Measurements from ENCODE around the gene KEL.

KEL gene

DNA sequence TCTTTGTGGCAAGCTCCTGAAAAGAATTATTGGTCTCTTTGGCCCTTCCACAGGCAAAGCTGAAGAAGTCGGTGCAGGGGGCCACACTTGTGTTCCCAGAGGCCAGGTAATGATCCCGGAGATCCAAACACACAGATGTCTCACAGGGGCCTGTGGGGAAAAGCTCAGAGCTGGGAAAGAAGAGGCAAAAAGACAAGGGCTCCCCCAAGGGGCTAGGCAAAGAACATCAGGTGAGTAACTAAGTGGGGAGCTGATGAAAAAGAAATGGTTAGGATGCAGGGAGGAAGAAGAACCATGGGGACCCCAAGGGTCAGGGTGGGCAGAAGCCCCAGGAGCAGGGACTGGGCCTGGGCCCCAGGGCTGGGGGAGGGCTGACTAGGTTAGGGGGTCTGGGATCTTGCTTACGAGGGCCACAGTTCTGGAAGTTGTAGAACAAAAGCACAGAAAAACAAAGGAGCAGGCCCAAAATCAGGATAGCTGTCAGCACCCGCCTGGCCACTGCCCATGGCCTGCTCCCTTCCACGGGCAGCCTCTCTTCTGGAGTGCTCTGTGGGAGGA, 1.1 kb downstream of the KEL start:
- no peak for DNase-seq

DNA sequence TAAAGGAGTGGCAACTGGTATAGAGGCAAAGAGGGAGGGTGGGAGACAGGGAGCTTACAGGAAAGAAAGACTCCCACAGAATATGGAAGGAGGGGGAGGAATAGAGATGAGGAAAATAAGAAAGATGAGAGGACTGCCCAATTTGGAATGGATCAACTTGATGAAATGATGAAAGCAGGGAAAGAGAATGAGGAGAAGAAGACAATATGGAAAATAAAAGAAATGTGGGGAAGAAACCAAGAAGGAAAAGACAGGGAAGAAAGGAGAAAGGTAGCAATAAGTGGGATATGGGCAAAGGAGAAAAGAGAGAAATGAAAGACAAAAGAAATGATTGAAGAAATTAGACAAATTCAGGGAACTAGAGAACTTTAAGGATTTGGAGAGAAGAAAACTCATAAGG, 3.0 kb downstream of the KEL start:
- no peak for DNase-seq

DNA sequence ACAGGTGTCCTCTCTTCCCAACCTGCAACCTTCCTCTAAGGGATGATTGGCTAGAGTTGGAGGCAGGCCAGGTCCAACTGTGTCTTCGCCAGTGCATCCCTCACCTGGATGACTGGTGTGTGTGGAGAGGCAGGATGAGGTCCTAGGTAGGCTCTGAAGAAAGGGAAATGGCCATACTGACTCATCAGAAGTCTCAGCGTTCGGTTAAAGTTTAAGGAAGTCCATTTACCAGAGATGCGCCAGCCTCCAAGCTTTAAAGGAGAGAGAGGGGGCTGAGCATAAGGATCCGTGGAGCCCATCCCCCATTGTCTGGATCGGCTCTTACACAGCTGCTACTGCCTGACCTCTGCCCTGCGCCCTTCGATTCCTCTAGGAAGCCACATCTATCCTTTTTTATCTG, 4.4 kb downstream of the KEL start:
- no peak for DNase-seq

DNA sequence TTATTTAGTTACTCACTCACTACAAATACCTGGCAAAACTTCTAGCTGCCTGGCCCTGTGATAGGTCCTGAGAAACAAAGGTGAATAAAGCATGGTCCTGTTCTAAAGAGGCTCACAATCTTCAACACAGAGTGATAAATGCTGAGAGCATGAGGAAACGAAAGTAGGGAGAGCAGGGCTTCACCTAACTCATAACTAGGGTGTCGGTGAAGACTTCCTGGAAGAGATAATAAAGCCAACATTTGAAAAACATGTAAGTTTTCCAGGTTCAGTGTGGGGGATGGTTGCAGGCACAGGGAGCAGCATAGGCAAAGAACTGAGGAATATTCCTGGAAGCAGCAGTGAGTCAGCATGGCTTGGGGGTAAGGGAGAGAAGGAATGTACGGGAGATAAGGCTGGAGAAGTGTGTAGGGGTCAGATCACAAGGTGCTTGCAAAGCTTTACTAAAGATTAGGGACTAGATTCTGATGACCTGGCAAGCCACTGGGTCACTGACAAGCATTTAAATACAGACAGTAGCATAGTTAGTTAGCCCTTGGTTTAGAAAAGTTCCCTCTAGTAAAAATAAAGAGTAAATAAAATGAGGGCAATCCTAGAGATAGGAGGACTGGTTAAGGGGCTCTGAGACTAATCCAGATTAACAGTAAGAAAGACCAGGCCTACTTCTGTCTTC, 5.1 kb downstream of the KEL start:
- DNase-seq = no peak

DNA sequence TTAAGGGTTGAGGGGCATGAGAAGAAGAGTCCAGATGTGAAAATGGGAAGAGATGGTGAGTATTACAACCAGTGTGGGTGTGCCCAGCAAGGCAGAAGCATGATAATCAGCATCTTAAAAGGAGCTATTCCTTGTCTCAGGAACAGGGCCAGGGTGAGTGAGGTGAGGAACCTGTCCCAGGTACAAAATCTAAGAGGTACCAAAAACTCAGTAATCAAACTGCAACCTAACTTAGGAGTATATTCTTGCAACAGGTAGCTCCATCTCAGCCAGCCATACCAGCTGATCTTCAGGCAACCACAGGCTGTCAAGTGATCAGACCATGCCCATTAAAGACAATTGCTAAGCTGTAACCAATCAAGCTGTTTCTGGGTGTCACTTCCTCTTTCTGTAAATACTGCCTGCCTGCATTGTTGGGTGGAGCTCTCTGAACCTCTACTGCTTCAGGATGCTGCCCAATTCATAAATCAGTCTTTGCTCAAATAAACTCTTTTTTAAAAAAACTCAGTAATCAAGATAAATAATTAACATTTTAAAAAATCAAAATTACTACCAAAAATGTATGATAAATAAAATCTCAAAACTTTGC, 7.4 kb downstream of the KEL start:
- no peak for DNase-seq

DNA sequence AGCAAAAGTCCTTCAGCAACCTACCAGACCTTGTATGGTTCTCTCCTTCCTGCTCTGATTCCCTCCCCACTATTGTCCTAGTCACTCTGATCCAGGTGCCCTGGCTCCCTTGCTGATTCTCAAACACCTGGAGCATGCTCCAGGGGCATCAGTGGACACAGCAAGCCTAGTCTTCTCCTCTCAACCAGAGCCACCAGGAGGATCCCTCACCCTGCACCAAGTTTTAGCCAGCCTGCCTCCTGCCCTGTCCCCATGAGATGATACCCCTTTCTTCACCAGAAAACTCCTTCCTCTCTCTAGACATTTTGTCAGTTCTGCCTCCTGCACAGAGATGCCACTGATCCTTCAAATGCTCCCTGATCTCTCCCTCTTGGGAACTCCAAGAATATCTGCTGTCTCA, 11.9 kb downstream of the KEL start:
- DNase-seq = no peak

DNA sequence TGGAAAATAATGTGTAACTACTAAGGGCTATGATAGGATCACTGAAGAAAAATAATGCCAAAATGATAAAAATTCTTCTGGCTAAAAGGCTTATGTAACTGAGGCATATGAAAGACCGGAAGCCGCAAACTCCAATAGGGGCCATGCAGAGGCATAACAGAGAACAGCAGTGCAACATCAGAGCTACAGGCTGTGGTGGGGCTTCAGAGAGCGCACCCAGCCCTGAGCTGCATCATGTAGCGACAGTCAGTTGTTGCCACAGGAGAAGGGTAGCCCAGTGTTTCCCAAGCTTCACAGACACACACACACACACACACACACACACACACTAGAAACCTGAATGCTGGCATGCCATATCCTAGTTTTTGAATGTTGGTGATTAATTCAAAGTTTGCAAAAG, 13.6 kb downstream of the KEL start:
- no peak for DNase-seq

DNA sequence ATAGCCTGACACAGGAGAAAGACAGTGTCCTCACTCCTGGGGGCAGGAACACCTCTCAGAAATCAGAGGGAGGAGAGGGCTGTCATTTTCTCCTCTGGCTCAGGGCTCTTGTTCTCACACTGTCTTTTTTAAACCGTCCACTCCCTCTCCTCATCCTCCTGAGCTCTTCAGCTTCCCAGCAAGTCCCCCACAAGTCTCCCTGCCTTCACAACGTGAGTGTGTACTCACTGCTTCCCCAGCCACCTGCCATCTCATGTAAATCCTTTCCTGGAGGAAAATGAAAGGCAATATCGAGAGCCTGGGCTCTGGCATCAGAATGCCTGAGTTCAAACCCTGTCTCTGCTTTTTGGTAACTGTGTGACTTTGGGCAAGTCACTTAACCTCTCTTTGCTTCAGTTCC, 17.2 kb downstream of the KEL start:
- no peak for DNase-seq

DNA sequence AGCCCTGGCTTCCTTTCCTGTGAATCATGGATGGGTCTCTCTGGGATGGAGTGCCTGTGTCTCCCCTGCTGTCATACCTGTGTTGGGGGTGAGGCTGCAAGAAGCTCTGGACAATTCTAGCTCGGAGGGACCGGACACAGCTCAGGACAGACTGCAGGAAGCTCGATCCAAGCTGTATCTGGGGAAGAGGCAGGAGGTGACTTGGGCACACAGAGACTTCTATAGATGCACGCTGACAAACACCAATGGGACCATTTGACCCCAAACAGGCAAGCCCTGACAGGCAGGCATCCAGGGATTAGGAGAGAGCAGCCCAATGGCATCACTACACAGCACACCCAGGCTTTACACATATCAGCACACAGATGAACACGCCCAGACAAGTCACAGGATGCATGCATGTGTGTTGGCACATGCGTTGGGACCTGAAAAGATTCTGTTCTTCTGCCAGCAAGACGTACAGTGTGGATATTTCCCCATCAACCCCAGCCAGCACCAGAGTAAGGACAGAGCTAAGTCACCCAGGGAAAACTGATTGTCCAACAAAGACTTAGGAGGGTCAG, 18.4 kb downstream of the KEL start:
- DNase-seq = no peak

DNA sequence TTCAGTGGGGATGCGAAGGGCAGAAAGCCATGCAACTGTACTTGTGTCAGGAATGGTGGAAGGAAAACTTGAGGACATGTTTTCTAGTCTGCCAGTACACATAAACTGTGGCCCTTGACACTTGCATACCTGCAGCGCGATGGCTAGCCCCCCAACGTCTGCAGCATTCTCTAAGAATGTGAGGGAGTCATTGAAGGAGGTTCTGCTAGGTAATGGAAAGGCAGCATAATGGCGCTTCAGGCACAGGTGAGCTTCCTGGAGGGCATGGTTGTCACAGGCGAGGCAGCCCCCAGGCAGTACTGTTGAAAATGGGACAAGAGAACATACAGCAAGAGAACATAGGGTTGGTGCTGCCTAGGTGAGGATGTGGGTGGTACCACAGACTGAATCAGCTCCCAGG, 19.4 kb downstream of the KEL start:
- DNase-seq = no peak

DNA sequence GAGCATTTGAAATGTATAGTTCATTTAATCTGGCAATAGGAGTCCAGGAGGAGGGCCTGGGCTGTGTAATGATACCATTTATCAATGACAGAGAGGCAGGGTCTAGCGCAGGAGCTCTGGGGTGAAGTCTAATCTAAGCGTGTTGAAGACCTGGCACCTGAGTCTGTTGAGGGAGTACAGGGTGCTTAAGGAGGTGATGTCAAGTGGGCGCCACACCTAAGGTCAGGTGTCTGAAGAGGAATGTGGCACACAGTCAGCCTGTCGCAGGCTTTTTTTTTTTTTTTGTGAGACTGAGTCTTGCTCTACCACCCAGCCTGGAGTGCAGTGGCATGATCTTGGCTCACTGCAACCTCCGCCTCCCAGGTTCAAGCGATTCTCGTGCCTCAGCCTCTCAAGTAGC, 20.6 kb downstream of the KEL start:
- no peak for DNase-seq

DNA sequence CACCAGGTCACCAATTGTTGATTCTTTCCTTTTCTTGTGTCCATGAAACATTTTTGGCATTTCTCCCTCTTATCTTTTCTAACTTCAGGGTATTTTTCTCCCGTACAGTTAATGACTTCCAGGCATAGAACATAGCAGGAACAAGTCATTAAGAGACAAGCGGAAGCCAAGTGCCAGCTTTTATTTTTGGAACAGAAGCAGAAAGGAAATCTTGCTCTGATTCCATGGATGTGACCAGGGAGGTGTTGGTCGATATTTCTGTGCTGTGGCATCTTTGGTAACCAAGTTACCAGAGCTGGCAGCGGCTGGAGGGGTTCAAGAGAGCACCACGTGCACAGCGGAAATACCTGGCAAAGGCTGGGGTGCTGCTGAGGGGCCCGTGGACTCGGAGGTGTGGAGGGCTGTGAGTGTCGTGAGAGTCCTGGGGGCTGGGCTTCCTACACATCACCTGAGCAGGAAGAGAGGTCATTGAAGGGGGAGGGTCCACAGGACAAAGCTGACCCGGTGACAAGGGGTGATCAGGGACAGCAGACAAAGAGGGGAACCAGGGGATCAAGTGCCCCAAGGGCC, 21.1 kb downstream of the KEL start:
- DNase-seq = no peak

DNA sequence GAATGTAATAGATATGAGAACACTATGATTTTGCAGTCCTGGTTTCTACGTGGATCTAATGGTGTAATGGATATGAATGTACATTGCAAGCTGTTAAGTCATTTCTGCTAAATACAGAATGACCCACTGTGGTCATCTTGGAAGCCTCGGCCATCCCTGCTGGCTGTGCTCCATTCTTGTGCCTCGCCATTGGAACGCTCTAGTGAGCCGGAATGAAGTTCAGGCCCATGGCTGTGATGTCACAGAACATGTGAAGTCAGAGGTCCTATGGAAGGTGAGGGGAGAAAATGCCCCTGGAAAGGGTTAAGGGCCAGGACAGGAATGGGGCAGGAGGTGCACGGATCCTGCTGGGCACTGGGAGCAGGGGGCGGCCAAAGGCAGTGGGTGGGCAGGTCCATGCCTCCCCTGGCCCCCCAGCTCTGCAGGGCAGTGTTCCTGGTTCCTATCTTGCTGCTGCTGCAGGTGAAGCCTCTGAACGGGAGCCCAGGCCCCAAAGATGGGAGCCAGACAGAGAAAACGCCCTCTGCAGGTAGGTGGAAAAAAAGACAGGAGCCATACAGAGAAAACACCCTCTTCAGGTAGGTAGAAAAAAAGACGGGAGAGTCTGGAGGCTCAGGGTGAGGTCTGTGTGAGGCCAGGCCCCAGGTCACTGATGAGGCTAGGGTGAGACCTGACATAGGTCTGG, 22.8 kb downstream of the KEL start, which contains the start of gene LLCFC1:
LLCFC1 (plus strand) TSS at position 259 of the 685 bp plus-strand sequence; CDS start at position 397, 138 bp downstream.
- DNase-seq = no peak

DNA sequence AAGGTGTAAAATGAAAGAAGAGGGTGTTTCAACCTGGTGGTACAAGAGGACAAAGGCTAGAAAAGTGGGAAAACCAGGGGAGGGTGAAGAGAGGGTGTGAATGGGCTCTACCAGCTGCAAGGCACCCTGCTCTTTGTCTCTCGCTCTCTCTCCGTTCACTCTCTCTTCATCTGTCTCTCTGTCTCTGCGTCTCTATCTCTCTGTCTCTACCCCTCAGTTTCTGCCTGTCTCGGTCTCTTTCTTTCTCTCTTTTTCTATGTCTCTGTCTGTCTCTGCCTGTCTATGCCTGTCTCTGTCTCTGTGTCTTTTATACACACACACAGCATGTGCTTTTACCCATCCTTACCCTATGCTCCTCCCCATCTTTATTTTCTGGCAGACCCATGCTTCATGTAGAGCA, 23.6 kb downstream of the KEL start:
- DNase-seq = no peak

DNA sequence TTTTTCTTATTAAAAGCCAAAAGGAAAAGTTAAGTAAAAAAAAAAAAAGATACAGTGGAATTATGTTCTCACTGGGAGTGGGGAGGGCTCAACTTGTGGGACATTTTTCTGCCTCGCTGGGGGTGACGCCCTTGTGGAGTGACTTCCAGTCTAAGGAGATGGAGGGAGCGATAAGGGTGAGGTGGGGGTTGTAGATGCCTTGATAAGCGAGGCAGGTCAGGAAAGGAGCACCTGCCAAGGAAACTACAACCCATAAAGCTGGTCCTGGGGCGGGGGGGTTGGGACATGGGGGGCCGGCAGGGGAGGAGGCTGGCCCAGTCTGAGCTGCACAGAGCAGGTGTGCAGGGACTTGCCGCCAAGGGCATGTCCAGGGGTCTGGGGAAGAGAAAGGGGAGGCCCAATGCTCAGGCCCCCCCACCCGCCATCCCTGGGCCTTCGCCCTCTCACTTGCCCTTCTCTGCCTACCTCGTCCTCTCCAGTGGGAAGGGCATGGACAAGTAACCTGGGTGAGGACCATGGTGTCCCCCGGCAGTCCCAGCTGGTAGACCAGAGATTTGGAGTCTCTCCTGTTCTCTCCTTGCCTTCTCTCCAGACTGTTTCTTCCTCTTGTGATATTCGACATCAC, 26.1 kb downstream of the KEL start:
- no peak for DNase-seq

DNA sequence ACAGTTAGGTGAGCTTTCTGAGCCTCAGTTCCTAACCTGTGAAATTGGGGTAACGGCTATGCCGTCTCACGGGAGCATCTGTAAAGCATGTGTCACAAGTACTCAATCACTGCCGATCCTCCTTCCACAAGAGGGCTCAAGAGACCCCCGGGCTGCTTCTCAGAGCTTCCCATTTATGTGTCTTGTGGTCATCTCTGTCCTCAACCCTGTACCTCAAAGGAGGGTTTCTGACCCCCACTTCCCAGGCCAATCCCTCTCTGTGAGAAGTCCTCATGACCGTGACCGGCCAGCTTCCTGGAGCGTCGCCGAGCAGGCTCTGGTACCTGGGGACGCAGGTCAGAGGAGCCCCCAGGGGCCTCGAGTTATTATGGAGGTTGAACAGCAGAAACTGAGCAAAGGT, 28.1 kb downstream of the KEL start:
- DNase-seq = no peak

DNA sequence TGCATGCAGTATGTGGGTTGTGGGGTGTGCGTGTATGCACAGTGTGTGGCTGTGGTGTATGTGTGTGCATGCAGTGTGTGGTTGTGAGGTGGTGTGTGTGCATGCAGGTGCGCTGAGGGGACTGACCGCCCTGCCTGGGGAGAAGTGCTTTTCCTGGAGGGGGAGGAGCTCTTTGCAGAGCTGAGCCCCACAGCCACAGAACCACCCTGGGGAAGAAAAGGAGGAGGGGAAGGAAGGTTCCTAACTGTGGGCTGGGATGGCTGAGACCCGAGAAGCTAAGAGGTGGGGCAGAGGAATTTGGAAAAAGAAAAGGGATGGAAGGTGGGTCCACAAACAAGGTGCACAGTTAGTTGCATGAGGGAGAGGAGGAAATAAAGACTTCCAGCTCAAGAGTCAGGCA, 28.5 kb downstream of the KEL start, which contains the start of gene TRPV5:
TRPV5 (minus strand) TSS at position 123 of the 400 bp plus-strand sequence. CDS start 287 bp downstream, outside the sequence.
- DNase-seq = no peak

DNA sequence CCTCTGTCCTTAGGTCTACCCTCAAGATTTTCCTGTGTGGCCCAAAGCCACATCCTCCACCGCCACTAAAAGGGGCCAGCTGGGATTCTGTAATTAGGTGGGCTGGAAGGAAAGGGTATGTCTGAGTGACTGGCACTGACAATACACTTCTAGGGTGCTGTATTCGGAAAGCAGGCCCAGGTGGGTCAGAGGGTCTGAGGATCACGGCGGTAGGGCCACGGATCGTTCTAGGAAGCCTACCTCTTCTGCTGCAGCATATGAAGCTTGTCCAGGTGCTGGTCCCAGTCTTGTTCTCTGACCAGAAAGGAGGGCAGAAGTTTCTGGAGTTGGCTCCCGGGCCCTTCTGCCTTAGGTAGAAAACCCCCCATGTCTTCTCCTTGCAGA, 29.1 kb downstream of the KEL start:
- DNase-seq = no peak

DNA sequence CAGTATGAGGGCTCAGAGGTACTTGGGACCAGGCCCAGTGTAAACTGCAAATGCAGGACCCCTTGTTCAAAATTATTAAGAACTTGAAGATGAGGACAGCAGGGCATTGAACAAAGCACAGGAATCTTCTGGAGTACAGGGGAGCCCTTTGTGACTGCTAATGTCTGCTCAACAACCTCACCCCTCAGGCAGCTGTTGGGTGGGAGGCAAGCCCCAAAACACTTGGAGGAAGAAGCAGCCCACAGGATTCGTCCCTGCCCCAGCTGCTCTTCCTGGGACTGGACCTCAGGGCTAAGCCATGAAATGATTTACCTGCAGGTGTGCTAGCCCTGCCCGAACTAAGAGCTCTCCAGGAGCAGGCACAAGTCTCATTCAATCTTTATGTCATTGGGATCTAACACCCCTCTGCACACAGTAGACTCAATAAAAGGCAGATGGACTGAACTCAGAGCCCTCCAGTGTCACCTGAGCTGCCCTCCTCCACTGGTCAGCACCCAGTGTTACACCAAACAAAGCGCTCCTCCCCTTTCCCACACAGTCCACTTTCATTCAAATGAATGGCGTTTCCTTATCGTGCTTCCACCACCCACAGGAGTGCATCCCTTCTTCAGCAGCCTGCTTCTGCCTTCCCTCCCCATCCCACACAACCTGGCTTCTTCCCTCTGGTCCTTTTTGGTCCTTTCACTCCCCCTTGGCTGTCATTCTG, 29.6 kb downstream of the KEL start:
- no peak for DNase-seq

DNA sequence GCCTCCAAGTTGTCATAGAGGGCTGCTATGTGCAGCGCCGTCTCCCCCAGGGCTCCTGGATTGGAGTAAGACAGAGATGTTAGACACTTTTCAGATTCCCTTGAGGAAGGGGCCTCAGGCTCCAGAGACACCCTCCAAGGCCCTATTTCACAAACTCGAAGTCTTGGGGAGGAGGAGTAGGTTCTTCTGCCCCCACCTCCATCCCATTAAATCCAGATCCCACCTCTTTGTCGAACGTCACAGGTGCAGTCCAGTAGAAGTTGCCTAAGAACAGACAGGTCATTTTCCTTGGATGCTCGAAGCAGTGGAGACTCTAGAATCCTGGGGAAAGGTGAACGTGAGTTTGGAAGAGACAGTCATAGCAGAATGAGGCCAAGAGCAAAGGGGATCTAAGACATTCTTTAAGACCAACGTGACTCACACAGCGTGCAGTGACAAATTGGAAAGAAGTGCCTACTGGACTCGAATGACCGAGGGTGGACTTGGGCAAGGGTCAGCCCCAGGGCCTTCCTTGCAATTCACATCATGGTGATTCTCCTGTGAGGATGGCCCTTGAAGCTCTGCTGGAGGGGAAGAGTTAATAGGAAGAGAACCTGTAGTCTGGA, 31.9 kb downstream of the KEL start:
- no peak for DNase-seq

DNA sequence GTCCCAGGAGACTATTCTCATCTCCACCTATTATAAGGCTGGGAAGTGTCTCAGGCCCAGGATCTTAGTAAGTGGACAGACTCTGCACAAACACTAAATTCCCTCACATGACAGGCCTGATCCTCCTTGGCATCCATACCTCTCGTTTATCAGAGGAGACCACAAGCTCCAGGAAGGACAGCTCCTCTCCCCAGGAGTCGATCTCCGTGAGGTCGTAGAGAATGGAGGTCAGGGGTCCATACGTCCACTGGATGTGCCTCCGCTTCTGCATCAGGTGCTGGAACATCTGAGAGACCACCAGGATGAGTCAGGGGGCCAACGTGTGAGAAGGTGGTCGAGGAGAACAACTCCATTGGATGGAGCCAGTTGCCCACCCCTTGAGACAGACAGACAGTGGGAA, 34.2 kb downstream of the KEL start:
- no peak for DNase-seq

All from KG1 (cell line).